ENCODE results near the gene OTOP1.
"Not testable (repeated sequence)": the region's sequence is repeated elsewhere in the genome, so short reads cannot be mapped to it uniquely, and the experiment has no call there.

OTOP1 gene

DNA sequence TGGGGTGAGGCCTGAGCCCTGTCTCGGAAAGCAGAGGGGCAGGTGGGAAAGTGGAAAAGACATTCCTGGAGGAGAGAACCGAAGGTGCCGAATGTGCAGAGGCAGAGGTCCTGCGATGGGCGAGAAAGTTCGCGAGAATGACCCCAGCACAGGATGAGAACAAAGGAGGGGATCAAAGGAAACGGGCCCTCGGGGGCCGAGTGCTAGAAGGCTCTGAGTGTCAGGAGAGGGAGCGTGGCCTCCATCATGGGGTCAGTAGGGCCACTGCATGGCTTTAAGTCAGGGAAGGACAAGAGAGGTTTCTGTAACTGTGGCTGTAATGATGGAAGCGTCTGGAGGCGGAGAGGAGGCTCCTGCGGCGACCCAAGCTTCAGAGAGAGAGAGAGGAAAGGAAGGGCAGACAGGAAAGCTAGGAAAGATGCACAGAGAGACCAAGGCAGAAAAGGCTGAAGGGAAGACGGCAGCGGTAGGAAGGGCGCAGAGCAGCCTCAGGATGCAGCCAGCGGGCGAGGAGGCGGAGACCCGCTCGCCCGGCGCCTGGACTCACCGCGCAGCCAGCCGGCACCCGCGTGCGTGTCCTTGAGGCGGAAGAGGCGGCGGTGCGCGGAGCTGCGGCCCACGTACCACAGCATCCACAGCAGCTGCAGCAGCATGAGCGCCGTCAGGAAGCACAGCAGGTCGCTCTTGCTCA lies 669 bp downstream of the OTOP1 start:
- H3K4me3 ChIP-seq (ENCODE audit: low read depth, low read length, poor library complexity, severe bottlenecking) = no peak overlapping the region
- H2AFZ ChIP-seq (ENCODE audit: low read length) = no peak overlapping the region
- no peaks in the 10 kb centered on the region for H3K36me3 ChIP-seq (ENCODE audit: insufficient read depth, low read length)
- TF ChIP-seq, protein P1, sequence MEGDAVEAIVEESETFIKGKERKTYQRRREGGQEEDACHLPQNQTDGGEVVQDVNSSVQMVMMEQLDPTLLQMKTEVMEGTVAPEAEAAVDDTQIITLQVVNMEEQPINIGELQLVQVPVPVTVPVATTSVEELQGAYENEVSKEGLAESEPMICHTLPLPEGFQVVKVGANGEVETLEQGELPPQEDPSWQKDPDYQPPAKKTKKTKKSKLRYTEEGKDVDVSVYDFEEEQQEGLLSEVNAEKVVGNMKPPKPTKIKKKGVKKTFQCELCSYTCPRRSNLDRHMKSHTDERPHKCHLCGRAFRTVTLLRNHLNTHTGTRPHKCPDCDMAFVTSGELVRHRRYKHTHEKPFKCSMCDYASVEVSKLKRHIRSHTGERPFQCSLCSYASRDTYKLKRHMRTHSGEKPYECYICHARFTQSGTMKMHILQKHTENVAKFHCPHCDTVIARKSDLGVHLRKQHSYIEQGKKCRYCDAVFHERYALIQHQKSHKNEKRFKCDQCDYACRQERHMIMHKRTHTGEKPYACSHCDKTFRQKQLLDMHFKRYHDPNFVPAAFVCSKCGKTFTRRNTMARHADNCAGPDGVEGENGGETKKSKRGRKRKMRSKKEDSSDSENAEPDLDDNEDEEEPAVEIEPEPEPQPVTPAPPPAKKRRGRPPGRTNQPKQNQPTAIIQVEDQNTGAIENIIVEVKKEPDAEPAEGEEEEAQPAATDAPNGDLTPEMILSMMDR (IDR thresholded peaks at IDR 0.05; ENCODE audit: low read length) = no peak
- no peak for TF ChIP-seq EZH2 (IDR thresholded peaks at IDR 0.05; ENCODE audit: borderline replicate concordance, low read length)
- H3K79me2 ChIP-seq (ENCODE audit: insufficient read depth, low read length) = no peaks in the 10 kb centered on the region
- no peak overlapping the region for H3K27ac ChIP-seq (ENCODE audit: low read depth, low read length, poor library complexity, severe bottlenecking)
- H3K4me1 ChIP-seq (ENCODE audit: insufficient read depth, low read length, severe bottlenecking) = no peaks in the 10 kb centered on the region
- no peaks in the 10 kb centered on the region for H3K27me3 ChIP-seq (ENCODE audit: insufficient read depth, low read length)
- H3K9me2 ChIP-seq (ENCODE audit: low read depth, low read length) = no peaks in the 10 kb centered on the region
- H3K9ac ChIP-seq (ENCODE audit: low read length) = no peak overlapping the region
- no peaks in the 10 kb centered on the region for H4K20me1 ChIP-seq (ENCODE audit: insufficient read depth, low read length)
- H3K4me2 ChIP-seq (ENCODE audit: low read length) = no peak overlapping the region
- H3K9me3 ChIP-seq (ENCODE audit: low read length) = no peaks in the 10 kb centered on the region
- no peaks in the 10 kb centered on the region for H3F3A ChIP-seq (ENCODE audit: insufficient read depth, low read length)

DNA sequence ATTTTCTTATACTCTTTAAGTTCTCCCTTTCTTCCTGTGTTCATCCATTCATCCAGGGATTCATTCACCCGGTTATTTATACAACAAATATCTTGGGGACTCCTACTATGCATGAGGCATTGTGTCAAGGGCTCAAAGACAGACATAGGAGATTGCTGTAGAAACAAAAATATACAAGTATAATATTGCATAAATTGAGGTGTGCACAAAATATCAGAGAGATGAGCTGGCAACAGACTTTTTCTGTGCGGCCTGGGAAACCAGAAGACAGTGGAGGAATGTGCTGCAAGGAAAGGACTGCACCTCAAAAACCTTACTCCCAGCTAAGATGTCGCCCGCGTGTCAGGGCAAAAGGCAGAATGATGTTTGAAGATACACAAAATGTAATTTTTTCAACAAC lies 9.6 kb downstream of the OTOP1 start:
- TF ChIP-seq EZH2 (IDR thresholded peaks at IDR 0.05; ENCODE audit: borderline replicate concordance, low read length) = no peak
- TF ChIP-seq, protein P1 (IDR thresholded peaks at IDR 0.05; ENCODE audit: low read length) = no peak
- Histone ChIP-seq H3K9me3 (ENCODE audit: low read length) (no peaks in the 10 kb centered on the region), H3K9me2 (ENCODE audit: low read depth, low read length) (no peaks in the 10 kb centered on the region), H3K4me1 (ENCODE audit: insufficient read depth, low read length, severe bottlenecking) (no peaks in the 10 kb centered on the region), H3K27me3 (ENCODE audit: insufficient read depth, low read length) (no peaks in the 10 kb centered on the region), H3K4me3 (ENCODE audit: low read depth, low read length, poor library complexity, severe bottlenecking) (no peak overlapping the region), H3F3A (ENCODE audit: insufficient read depth, low read length) (no peaks in the 10 kb centered on the region), H3K9ac (ENCODE audit: low read length) (no peak overlapping the region), H3K4me2 (ENCODE audit: low read length) (no peak overlapping the region), H4K20me1 (ENCODE audit: insufficient read depth, low read length) (no peaks in the 10 kb centered on the region), H3K36me3 (ENCODE audit: insufficient read depth, low read length) (no peaks in the 10 kb centered on the region), H3K79me2 (ENCODE audit: insufficient read depth, low read length) (no peaks in the 10 kb centered on the region), H2AFZ (ENCODE audit: low read length) (no peak overlapping the region), H3K27ac (ENCODE audit: low read depth, low read length, poor library complexity, severe bottlenecking) (no peak overlapping the region)

DNA sequence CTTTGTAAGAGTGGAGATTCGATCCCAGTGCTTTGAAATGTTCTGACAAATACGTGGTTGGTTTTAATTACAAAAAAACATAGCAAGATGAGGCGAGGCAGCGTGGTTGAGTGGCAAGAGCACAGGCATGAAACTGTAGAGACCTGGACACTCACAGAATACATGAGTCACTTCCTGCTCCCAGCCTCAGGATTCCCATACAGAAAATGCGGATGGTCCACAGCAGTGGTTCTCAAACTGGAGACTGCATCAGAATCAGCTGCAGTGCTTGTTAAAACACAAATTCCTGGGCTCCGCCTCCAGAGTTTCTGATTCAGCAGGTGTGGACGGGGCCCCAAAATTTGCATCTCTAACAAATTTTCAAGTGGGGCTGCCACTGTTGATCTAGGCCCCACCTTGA lies 10.1 kb downstream of the OTOP1 start:
- H2AFZ ChIP-seq (ENCODE audit: low read length) = no peak overlapping the region
- H3K27ac ChIP-seq (ENCODE audit: low read depth, low read length, poor library complexity, severe bottlenecking) = no peak overlapping the region
- H3K36me3 ChIP-seq (ENCODE audit: insufficient read depth, low read length) = no peaks in the 10 kb centered on the region
- H3K79me2 ChIP-seq (ENCODE audit: insufficient read depth, low read length) = no peaks in the 10 kb centered on the region
- no peaks in the 10 kb centered on the region for H3K4me1 ChIP-seq (ENCODE audit: insufficient read depth, low read length, severe bottlenecking)
- H3K9me2 ChIP-seq (ENCODE audit: low read depth, low read length) = no peaks in the 10 kb centered on the region
- H4K20me1 ChIP-seq (ENCODE audit: insufficient read depth, low read length) = no peaks in the 10 kb centered on the region
- no peaks in the 10 kb centered on the region for H3F3A ChIP-seq (ENCODE audit: insufficient read depth, low read length)
- no peaks in the 10 kb centered on the region for H3K9me3 ChIP-seq (ENCODE audit: low read length)
- H3K4me2 ChIP-seq (ENCODE audit: low read length) = no peak overlapping the region
- TF ChIP-seq EZH2 (IDR thresholded peaks at IDR 0.05; ENCODE audit: borderline replicate concordance, low read length) = no peak
- TF ChIP-seq, protein P1 (IDR thresholded peaks at IDR 0.05; ENCODE audit: low read length) = no peak
- no peaks in the 10 kb centered on the region for H3K27me3 ChIP-seq (ENCODE audit: insufficient read depth, low read length)
- no peak overlapping the region for H3K4me3 ChIP-seq (ENCODE audit: low read depth, low read length, poor library complexity, severe bottlenecking)
- no peak overlapping the region for H3K9ac ChIP-seq (ENCODE audit: low read length)

DNA sequence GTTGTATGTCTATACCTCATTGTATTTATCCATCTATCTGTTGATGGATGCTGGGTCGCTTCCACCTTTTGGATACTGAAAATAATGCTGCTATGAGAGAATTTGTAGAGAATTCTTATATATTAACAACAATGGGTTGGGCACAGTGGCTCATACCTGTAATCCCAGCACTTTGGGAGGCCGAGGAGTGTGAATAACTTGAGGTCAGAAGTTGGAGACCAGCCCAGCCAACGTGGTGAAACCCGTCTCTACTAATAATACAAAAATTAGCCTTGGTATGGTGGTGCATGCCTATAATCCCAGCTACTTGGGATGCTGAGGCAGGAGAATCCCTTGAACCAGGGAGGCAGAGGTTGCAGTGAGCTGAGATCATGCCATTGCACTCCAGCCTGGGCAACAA lies 13.1 kb downstream of the OTOP1 start:
- H4K20me1 ChIP-seq (ENCODE audit: insufficient read depth, low read length); H3K9me3 ChIP-seq (ENCODE audit: low read length); H3K9me2 ChIP-seq (ENCODE audit: low read depth, low read length); H3K79me2 ChIP-seq (ENCODE audit: insufficient read depth, low read length); H3F3A ChIP-seq (ENCODE audit: insufficient read depth, low read length); H2AFZ ChIP-seq (ENCODE audit: low read length); H3K4me2 ChIP-seq (ENCODE audit: low read length); H3K27ac ChIP-seq (ENCODE audit: low read depth, low read length, poor library complexity, severe bottlenecking); H3K9ac ChIP-seq (ENCODE audit: low read length); H3K4me1 ChIP-seq (ENCODE audit: insufficient read depth, low read length, severe bottlenecking); H3K27me3 ChIP-seq (ENCODE audit: insufficient read depth, low read length); H3K36me3 ChIP-seq (ENCODE audit: insufficient read depth, low read length); H3K4me3 ChIP-seq (ENCODE audit: low read depth, low read length, poor library complexity, severe bottlenecking): not testable (repeated sequence)

Data from OCI-LY1 (cell line).